HG03095 (cell line): Measurements from ENCODE around the gene USP17L22.
"Not testable (repeated sequence)": the region's sequence is repeated elsewhere in the genome, so short reads cannot be mapped to it uniquely, and the experiment has no call there.

Experiments
- ATAC-seq: cut with Tn5 transposase; IDR thresholded peaks from one replicate; pipeline ENCODE4 v1.9.1; 2021; ENCODE audit warnings: moderate library complexity; ENCODE audit not compliant: unreplicated experiment

Gene USP17L22

GRCh38 chr4:9267319-9267718 is at the start of gene USP17L22:
Gene USP17L22, plus strand, starts transcription at chr4:9267619. Its CDS starts 0 bp downstream, at chr4:9267619.
- not testable (repeated sequence) for ATAC-seq

GRCh38 chr4:9219852-9220251 is 47.6 kb upstream of the USP17L22 start, which contains the start of gene USP17L12:
Gene USP17L12, plus strand, starts transcription at chr4:9220152. Its CDS starts 0 bp downstream, at chr4:9220152.
- ATAC-seq: not testable (repeated sequence)

- ATAC-seq: not testable (repeated sequence)
Observed at GRCh38 chr4:9224596-9224995, 42.8 kb upstream of the USP17L22 start, which contains the start of gene USP17L13. Gene USP17L13, plus strand, starts transcription at chr4:9224896. Its CDS starts 0 bp downstream, at chr4:9224896.

- ATAC-seq: not testable (repeated sequence)
Observed at GRCh38 chr4:9230249-9230648, 37.2 kb upstream of the USP17L22 start.

GRCh38 chr4:9234085-9234484 is 33.3 kb upstream of the USP17L22 start, which contains the start of gene USP17L15:
Gene USP17L15, plus strand, starts transcription at chr4:9234385. Its CDS starts 0 bp downstream, at chr4:9234385.
- ATAC-seq: not testable (repeated sequence)

GRCh38 chr4:9238461-9238860 is 29.0 kb upstream of the USP17L22 start:
- not testable (repeated sequence) for ATAC-seq

GRCh38 chr4:9243579-9243978 is 23.8 kb upstream of the USP17L22 start, which contains the start of gene USP17L17:
Gene USP17L17, plus strand, starts transcription at chr4:9243879. Its CDS starts 0 bp downstream, at chr4:9243879.
- ATAC-seq: not testable (repeated sequence)

- not testable (repeated sequence) for ATAC-seq
Observed at GRCh38 chr4:9247953-9248680, 19.3 kb upstream of the USP17L22 start, which contains the start of gene USP17L18. Gene USP17L18, plus strand, starts transcription at chr4:9248630. Its CDS starts 0 bp downstream, at chr4:9248630.

GRCh38 chr4:9253078-9253477 is 14.3 kb upstream of the USP17L22 start, which contains the start of gene USP17L19:
Gene USP17L19, plus strand, starts transcription at chr4:9253378. Its CDS starts 0 bp downstream, at chr4:9253378.
- not testable (repeated sequence) for ATAC-seq

- ATAC-seq: not testable (repeated sequence)
Observed at GRCh38 chr4:9257824-9258223, 9.6 kb upstream of the USP17L22 start, which contains the start of gene USP17L20. Gene USP17L20, plus strand, starts transcription at chr4:9258124. Its CDS starts 0 bp downstream, at chr4:9258124.

GRCh38 chr4:9262572-9262971 is 4.8 kb upstream of the USP17L22 start, which contains the start of gene USP17L21:
Gene USP17L21, plus strand, starts transcription at chr4:9262872. Its CDS starts 0 bp downstream, at chr4:9262872.
- ATAC-seq: not testable (repeated sequence)

- not testable (repeated sequence) for ATAC-seq
Observed at GRCh38 chr4:9271719-9272118, 4.3 kb downstream of the USP17L22 start.
